ENCODE data around the gene BCL2L1. TPM values are rescaled to one million over a fixed set of nuclear protein-coding genes. Genes with fewer than 3 reads are reported as not detected.
A peak's percentile ranks its signal among the peaks of the same experiment; 100 is the strongest.

The BCL2L1 gene
- total RNA-seq, 1 experiment from 2014 or later, result 277 TPM

GRCh38 chr20:31667315-31668285, 55.1 kb downstream of the BCL2L1 start:
- Histone ChIP-seq H3K9me3 (ENCODE audit: low read length) (no peaks in the 10 kb centered on the region), H3K4me1 (ENCODE audit: insufficient read depth, low read length) (peaks cover 29% of the 10 kb centered on the region), H4K20me1 (ENCODE audit: low read length) (peaks cover 20% of the 10 kb centered on the region; the same call in 1 of the 2 replicates), H3K36me3 (ENCODE audit: low read depth, low read length) (peaks cover 62% of the 10 kb centered on the region), H3F3A (ENCODE audit: low read length, unreplicated experiment) (no peaks in the 10 kb centered on the region), H2AFZ (ENCODE audit: low read length) (no peak overlapping the region), H3K27me3 (ENCODE audit: low read length) (no peaks in the 10 kb centered on the region), H3K4me3 (ENCODE audit: low read length) (no peak overlapping the region), H3K27ac (ENCODE audit: low read length) (no peak overlapping the region), H3K9ac (ENCODE audit: low read length) (no peak overlapping the region), H3K9me2 (replicated peaks; ENCODE audit: low read length) (no peaks in the 10 kb centered on the region), H3K4me2 (ENCODE audit: low read length) (no peak overlapping the region), H3K79me2 (ENCODE audit: low read length) (peaks cover 71% of the 10 kb centered on the region)
- DNase-seq (no peak), ATAC-seq (no peak)
- POLR2A ChIA-PET (ENCODE audit: unreplicated experiment), result no interaction called here
- CTCF ChIA-PET, result no interaction called here
- intact Hi-C loops (cut with micrococcal nuclease), result no loop called here
- BruUV-seq (replicated peaks), result no TSS peak
- TF ChIP-seq EZH2 (IDR thresholded peaks at IDR 0.05; ENCODE audit: low read length, unreplicated experiment), result no peak
- TF ChIP-seq EZH2phosphoT487 (IDR thresholded peaks at IDR 0.05; ENCODE audit: borderline replicate concordance, low read length), result no peak
- TF ChIP-seq CTCF (conservative IDR thresholded peaks at IDR 0.05; ENCODE audit: low read depth, low read length), result no peak

GRCh38 chr20:31666258-31667042, 56.2 kb downstream of the BCL2L1 start:
- Histone ChIP-seq H3F3A (ENCODE audit: low read length, unreplicated experiment) (no peaks in the 10 kb centered on the region), H3K4me2 (ENCODE audit: low read length) (no peak overlapping the region), H2AFZ (ENCODE audit: low read length) (no peak overlapping the region), H4K20me1 (ENCODE audit: low read length) (peaks cover 16% of the 10 kb centered on the region; the same call in 1 of the 2 replicates), H3K79me2 (ENCODE audit: low read length) (peaks cover 63% of the 10 kb centered on the region), H3K4me1 (ENCODE audit: insufficient read depth, low read length) (peaks cover 38% of the 10 kb centered on the region), H3K27me3 (ENCODE audit: low read length) (no peaks in the 10 kb centered on the region), H3K9me2 (replicated peaks; ENCODE audit: low read length) (no peaks in the 10 kb centered on the region), H3K36me3 (ENCODE audit: low read depth, low read length) (peaks cover 57% of the 10 kb centered on the region), H3K4me3 (ENCODE audit: low read length) (no peak overlapping the region), H3K27ac (ENCODE audit: low read length) (no peak overlapping the region), H3K9me3 (ENCODE audit: low read length) (no peaks in the 10 kb centered on the region), H3K9ac (ENCODE audit: low read length) (no peak overlapping the region)
- DNase-seq, result no peak
- ChIA-PET POLR2A (ENCODE audit: unreplicated experiment) (no interaction called here), CTCF (no interaction called here)
- peak; percentile 3; the same call in 1 of the 2 replicates for ATAC-seq
- no peak for TF ChIP-seq EZH2phosphoT487 (IDR thresholded peaks at IDR 0.05; ENCODE audit: borderline replicate concordance, low read length)
- no peak for TF ChIP-seq CTCF (conservative IDR thresholded peaks at IDR 0.05; ENCODE audit: low read depth, low read length)
- no peak for TF ChIP-seq EZH2 (IDR thresholded peaks at IDR 0.05; ENCODE audit: low read length, unreplicated experiment)
- intact Hi-C loops (cut with micrococcal nuclease), result no loop called here
- no TSS peak for BruUV-seq (replicated peaks)

Data from PC-3 (cell line).